ENCODE measurements around the gene SBF2.

- TF ChIP-seq CTCF (optimal IDR thresholded peaks at IDR 0.05 in 1 of 3, IDR thresholded peaks at IDR 0.05 in 1 of 3, conservative IDR thresholded peaks at IDR 0.05 in 1 of 3; ENCODE audit: extremely low read depth in 1 of 3, insufficient read depth in 2 of 3, low read length in 3 of 3): no peak
- TF ChIP-seq EZH2 (IDR thresholded peaks at IDR 0.05; ENCODE audit: low read length): no peak
Measured at GRCh38 chr11:10032935-10033334, 261.1 kb downstream of the SBF2 start.

Measured in keratinocyte (primary cell).